Calu3 (cell line): Measurements from ENCODE around the gene CNTN3. TPM values are rescaled to one million over a fixed set of nuclear protein-coding genes. Genes with fewer than 3 reads are reported as not detected.

Source experiments
- BruUV-seq: library from RNA; stranded (reverse); fragments of 400-500 nt; replicated peaks from 2 replicates; lab custom pipeline; 2021; lab: Mats Ljungman, UMichigan
- CTCF ChIA-PET: fragments of 300-600 bp; sonication (Branson Sonifier 250); formaldehyde crosslinking; loops from one replicate; lab custom pipeline; 2022; ENCODE audit warnings: antibody characterized with exemption; lab: Charles Lee
- DNase-seq: peaks from one replicate; pipeline ENCODE4 v3.0.0; 2022
- H3K27ac Mint-ChIP-seq: one replicate; pipeline ENCODE4 v1.8.0; 2022; ENCODE audit warnings: mixed read lengths; ENCODE audit not compliant: unreplicated experiment
- H3K27me3 Mint-ChIP-seq: one replicate; pipeline ENCODE4 v1.8.0; 2022; ENCODE audit warnings: mixed read lengths; ENCODE audit not compliant: unreplicated experiment
- H3K36me3 Mint-ChIP-seq: one replicate; pipeline ENCODE4 v1.8.0; 2022; ENCODE audit warnings: mild to moderate bottlenecking, moderate library complexity, mixed read lengths; ENCODE audit not compliant: insufficient read depth, unreplicated experiment
- H3K4me1 Mint-ChIP-seq: one replicate; pipeline ENCODE4 v1.8.0; 2022; ENCODE audit warnings: mild to moderate bottlenecking, low read depth, mixed read lengths; ENCODE audit not compliant: unreplicated experiment
- H3K4me3 Mint-ChIP-seq: one replicate; pipeline ENCODE4 v1.8.0; 2022; ENCODE audit warnings: mild to moderate bottlenecking, low read depth, moderate library complexity, mixed read lengths; ENCODE audit not compliant: unreplicated experiment
- H3K9me3 Mint-ChIP-seq: one replicate; pipeline ENCODE4 v1.8.0; 2022; ENCODE audit warnings: low read depth, mixed read lengths; ENCODE audit not compliant: unreplicated experiment
- intact Hi-C: fragments of 100-400 bp; cut with micrococcal nuclease; formaldehyde crosslinking; loops from one replicate; pipeline ENCODE4 v1.10.0; 2022; ENCODE audit not compliant: unreplicated experiment
- total RNA-seq: library from RNA; stranded (reverse); gene quantifications from 2 replicates; pipeline ENCODE4 v1.2.3, GENCODE V29; 2022
- TF ChIP-seq, protein P1 (sequence below): fragments of 200-600 bp; IDR thresholded peaks from one replicate; pipeline ENCODE4 v1.8.0; 2022; ENCODE audit warnings: antibody characterized with exemption; ENCODE audit not compliant: unreplicated experiment

Gene CNTN3
- total RNA-seq, 1 experiment from 2014 or later: not detected

GRCh38 chr3:74605437-74605836 lies 9.0 kb downstream of the CNTN3 start:
- Mint-ChIP-seq H3K27ac (no peak overlapping the region), H3K36me3 (no peaks in the 10 kb centered on the region), H3K4me3 (no peak overlapping the region), H3K4me1 (no peaks in the 10 kb centered on the region), H3K9me3 (peaks cover 22% of the 10 kb centered on the region), H3K27me3 (no peaks in the 10 kb centered on the region)
- CTCF ChIA-PET: no interaction called here
- no TSS peak for BruUV-seq
- intact Hi-C loops: no loop called here
- no peak for DNase-seq
- TF ChIP-seq, protein P1, sequence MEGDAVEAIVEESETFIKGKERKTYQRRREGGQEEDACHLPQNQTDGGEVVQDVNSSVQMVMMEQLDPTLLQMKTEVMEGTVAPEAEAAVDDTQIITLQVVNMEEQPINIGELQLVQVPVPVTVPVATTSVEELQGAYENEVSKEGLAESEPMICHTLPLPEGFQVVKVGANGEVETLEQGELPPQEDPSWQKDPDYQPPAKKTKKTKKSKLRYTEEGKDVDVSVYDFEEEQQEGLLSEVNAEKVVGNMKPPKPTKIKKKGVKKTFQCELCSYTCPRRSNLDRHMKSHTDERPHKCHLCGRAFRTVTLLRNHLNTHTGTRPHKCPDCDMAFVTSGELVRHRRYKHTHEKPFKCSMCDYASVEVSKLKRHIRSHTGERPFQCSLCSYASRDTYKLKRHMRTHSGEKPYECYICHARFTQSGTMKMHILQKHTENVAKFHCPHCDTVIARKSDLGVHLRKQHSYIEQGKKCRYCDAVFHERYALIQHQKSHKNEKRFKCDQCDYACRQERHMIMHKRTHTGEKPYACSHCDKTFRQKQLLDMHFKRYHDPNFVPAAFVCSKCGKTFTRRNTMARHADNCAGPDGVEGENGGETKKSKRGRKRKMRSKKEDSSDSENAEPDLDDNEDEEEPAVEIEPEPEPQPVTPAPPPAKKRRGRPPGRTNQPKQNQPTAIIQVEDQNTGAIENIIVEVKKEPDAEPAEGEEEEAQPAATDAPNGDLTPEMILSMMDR: no peak

DNA sequence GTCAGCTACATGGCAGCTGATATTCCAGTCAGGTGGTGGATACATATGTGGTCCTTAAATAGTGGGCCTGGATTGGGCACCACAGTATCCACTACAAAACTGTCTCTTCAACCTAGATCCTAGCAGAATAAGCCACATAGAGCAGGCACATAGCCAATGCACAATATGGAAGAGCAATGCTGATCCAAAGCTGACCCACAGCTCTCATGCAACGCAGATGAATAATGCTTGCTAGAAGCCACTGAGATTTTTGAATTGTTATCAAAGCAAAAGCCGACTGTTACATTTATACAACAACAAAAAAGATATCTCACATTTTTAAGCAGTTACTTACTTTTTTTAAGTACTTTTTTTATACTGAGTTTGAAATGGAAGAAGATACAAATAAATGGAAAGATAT lies 11.2 kb downstream of the CNTN3 start:
- H3K4me3 Mint-ChIP-seq: no peak overlapping the region
- no peaks in the 10 kb centered on the region for H3K36me3 Mint-ChIP-seq
- DNase-seq: no peak
- BruUV-seq: no TSS peak
- intact Hi-C loops: loop anchor here (5.0 kb wide), 1 partner anchor 906 kb away; no protein-coding TSS in a partner anchor
- TF ChIP-seq, protein P1: no peak
- no peaks in the 10 kb centered on the region for H3K27me3 Mint-ChIP-seq
- CTCF ChIA-PET: no interaction called here
- no peaks in the 10 kb centered on the region for H3K4me1 Mint-ChIP-seq
- no peak overlapping the region for H3K27ac Mint-ChIP-seq
- peaks cover 21% of the 10 kb centered on the region for H3K9me3 Mint-ChIP-seq

DNA sequence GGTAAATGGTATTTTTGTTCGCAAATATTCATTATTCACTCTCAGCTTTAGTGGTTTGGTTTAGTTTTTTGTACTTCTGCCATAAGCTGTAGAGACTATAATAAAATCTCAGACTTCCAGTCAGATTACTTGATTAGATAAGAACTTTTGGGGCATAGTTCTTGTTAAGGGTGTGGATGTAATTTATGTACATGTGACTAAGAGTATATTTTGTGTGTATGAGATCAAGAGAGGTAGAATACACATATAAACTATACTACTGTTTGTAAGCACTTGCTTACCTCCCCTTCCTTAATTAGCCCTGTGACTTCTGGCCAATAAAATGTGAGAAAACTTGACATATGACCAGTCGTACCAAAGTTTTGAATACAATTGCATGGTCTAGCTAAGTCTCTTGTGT lies 12.0 kb downstream of the CNTN3 start:
- Mint-ChIP-seq H3K9me3 (peaks cover 21% of the 10 kb centered on the region), H3K4me3 (no peak overlapping the region), H3K36me3 (no peaks in the 10 kb centered on the region), H3K27me3 (no peaks in the 10 kb centered on the region), H3K27ac (no peak overlapping the region), H3K4me1 (no peaks in the 10 kb centered on the region)
- intact Hi-C loops: loop anchor here (5.0 kb wide), 1 partner anchor 905 kb away; no protein-coding TSS in a partner anchor
- BruUV-seq: no TSS peak
- TF ChIP-seq, protein P1: no peak
- CTCF ChIA-PET: no interaction called here
- no peak for DNase-seq

DNA sequence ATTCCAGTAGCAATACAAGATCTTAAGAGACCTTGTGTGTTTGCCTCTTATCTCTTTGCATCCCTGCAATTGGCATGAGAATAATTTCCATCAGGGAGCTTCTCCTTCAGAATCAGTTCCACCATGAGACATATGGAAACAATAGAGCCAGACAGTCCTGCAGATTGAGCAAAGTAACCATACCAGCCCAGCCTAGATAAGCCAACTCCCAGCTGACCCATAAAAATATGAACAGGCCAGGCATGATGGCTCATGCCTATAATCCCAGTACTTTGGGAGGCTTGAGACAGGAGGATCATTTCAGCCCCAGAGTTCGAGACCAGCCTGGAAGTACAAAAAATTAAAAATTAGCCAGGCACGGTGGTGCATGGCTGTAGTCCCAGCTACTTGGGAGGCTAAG lies 12.7 kb downstream of the CNTN3 start:
- no peaks in the 10 kb centered on the region for H3K4me1 Mint-ChIP-seq
- DNase-seq: no peak
- peaks cover 21% of the 10 kb centered on the region for H3K9me3 Mint-ChIP-seq
- CTCF ChIA-PET: no interaction called here
- H3K27me3 Mint-ChIP-seq: no peaks in the 10 kb centered on the region
- no peak overlapping the region for H3K4me3 Mint-ChIP-seq
- BruUV-seq: no TSS peak
- intact Hi-C loops: loop anchor here (5.0 kb wide), 1 partner anchor 904 kb away; no protein-coding TSS in a partner anchor
- TF ChIP-seq, protein P1: no peak
- no peak overlapping the region for H3K27ac Mint-ChIP-seq
- H3K36me3 Mint-ChIP-seq: no peaks in the 10 kb centered on the region
